ENCODE measurements around the gene HIGD1A. TPM values are rescaled to one million over a fixed set of nuclear protein-coding genes. Genes with fewer than 3 reads are reported as not detected.
A peak's percentile ranks its signal among the peaks of the same experiment; 100 is the strongest.

HIGD1A gene
- total and polyA plus RNA-seq, 9 of the 15 experiments (the other 6 are each of a cell fraction or from before 2014, with no cell fraction given): 165 to 1,185 (median 333) TPM

- intact Hi-C loops (cut with micrococcal nuclease): loop anchor here (1.0 to 10.0 kb wide), 4 partner anchors 50 to 329 kb away; partner anchors contain the start of gene VIPR1
- POLR2A ChIA-PET: interaction anchor here (0.6 to 2.1 kb wide), 10 partner anchors 9 to 389 kb away, joined by 3 to 6 read pairs (median 4); partner anchors contain the start of gene SS18L2
- WGBS (ENCODE audit: insufficient coverage, low coverage, missing lambda C conversion rate): 23% methylated on average over 3 of the region's 3 CpGs
- CTCF ChIA-PET (ENCODE audit: low intra/inter-chr PET ratio): interaction anchor here (0.6 to 4.5 kb wide), 6 partner anchors 11 to 1235 kb away, joined by 3 to 61 read pairs (median 5); partner anchors contain the start of gene ABHD5
- Histone ChIP-seq H3K9me1 (ENCODE audit: control insufficient read depth, insufficient read depth, low read length) (no peaks in the 10 kb centered on the region), H4K20me1 (replicated peaks; ENCODE audit: control insufficient read depth, insufficient read depth, low read length) (no peaks in the 10 kb centered on the region), H2AFZ (ENCODE audit: low read depth, low read length) (no peak overlapping the region), H3K9ac (ENCODE audit: insufficient read depth in 1 of 2, low read depth in 2 of 2, low read length in 2 of 2) (no peak overlapping the region), H3K4me3 (no peak overlapping the region), H3K4me2 (ENCODE audit: insufficient read depth, low read length) (no peak overlapping the region), H3K79me2 (ENCODE audit: control insufficient read depth, insufficient read depth, low read length) (no peaks in the 10 kb centered on the region), H3K4me1 (replicated peaks in 1 of 2; ENCODE audit: control insufficient read depth in 2 of 2, insufficient read depth in 2 of 2, low read length in 2 of 2) (peaks cover 6 to 9% of the 10 kb centered on the region in 2 experiments; a peak in 4 of 5 replicates), H3K36me3 (ENCODE audit: control insufficient read depth, insufficient read depth, low read length) (no peaks in the 10 kb centered on the region), H3K27me3 (ENCODE audit: control insufficient read depth in 2 of 2, insufficient read depth in 2 of 2, low read length in 2 of 2) (no peaks in the 10 kb centered on the region; a peak in 1 of 5 replicates), H3K9me3 (replicated peaks; ENCODE audit: control insufficient read depth, insufficient read depth, low read depth, low read length) (no peaks in the 10 kb centered on the region), H3K27ac (ENCODE audit: extremely low read depth, low read depth, low read length) (no peak overlapping the region)
- DNase-seq (ENCODE audit: extremely low read depth in 1 of 4, low spot score in 3 of 4): peak; percentile 69 to 83 (median 75)
- peak; percentile 87 for FAIRE-seq
- in situ Hi-C loops (cut with MboI): no loop called here
- BruUV-seq (replicated peaks): no TSS peak
- ATAC-seq: peak; percentile 87
- no peak for TF ChIP-seq SRSF7 (optimal IDR thresholded peaks at IDR 0.05; ENCODE audit: low read depth, low read length)
- TF ChIP-seq ETV5 (CRISPR knock-in tag; IDR thresholded peaks at IDR 0.05; ENCODE audit: low read depth): no peak
- TF ChIP-seq ZBTB40 (IDR thresholded peaks at IDR 0.05): no peak
- no peak for TF ChIP-seq ZBTB40 (CRISPR knock-in tag; IDR thresholded peaks at IDR 0.05)
- no peak for TF ChIP-seq MCM2 (IDR thresholded peaks at IDR 0.05; ENCODE audit: low read depth)
- TF ChIP-seq, protein P1, sequence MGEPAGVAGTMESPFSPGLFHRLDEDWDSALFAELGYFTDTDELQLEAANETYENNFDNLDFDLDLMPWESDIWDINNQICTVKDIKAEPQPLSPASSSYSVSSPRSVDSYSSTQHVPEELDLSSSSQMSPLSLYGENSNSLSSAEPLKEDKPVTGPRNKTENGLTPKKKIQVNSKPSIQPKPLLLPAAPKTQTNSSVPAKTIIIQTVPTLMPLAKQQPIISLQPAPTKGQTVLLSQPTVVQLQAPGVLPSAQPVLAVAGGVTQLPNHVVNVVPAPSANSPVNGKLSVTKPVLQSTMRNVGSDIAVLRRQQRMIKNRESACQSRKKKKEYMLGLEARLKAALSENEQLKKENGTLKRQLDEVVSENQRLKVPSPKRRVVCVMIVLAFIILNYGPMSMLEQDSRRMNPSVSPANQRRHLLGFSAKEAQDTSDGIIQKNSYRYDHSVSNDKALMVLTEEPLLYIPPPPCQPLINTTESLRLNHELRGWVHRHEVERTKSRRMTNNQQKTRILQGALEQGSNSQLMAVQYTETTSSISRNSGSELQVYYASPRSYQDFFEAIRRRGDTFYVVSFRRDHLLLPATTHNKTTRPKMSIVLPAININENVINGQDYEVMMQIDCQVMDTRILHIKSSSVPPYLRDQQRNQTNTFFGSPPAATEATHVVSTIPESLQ (CRISPR knock-in tag; IDR thresholded peaks at IDR 0.05): no peak
- TF ChIP-seq, protein P2, sequence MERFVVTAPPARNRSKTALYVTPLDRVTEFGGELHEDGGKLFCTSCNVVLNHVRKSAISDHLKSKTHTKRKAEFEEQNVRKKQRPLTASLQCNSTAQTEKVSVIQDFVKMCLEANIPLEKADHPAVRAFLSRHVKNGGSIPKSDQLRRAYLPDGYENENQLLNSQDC (CRISPR knock-in tag; IDR thresholded peaks at IDR 0.05): no peak
- no peak for TF ChIP-seq KAT7 (CRISPR knock-in tag; IDR thresholded peaks at IDR 0.05; ENCODE audit: borderline replicate concordance)
- no peak for TF ChIP-seq PHF21A (IDR thresholded peaks at IDR 0.05; ENCODE audit: borderline replicate concordance, low read depth)
- TF ChIP-seq MYC (IDR thresholded peaks at IDR 0.05; ENCODE audit: low read depth, low read length): 0 out of 2 replicates have a peak, but pooled peaks have one; percentile 35
- TF ChIP-seq MYC (CRISPR knock-in tag; IDR thresholded peaks at IDR 0.05; ENCODE audit: borderline replicate concordance, low read depth): no peak
- no peak for TF ChIP-seq HDAC1 (IDR thresholded peaks at IDR 0.05)
These were observed 27.0 kb upstream of the HIGD1A start for GRCh38 chr3:42831321-42831713.
